Endothelial cell (in vitro differentiated cells): Measurements from ENCODE around the gene GPC3. TPM values are rescaled to one million over a fixed set of nuclear protein-coding genes. Genes with fewer than 3 reads are reported as not detected.

Experiments
- DNase-seq: peaks from one replicate; pipeline ENCODE4 v3.0.0; 2021; ENCODE audit warnings: low spot score
- H3K27ac Mint-ChIP-seq: one replicate; pipeline ENCODE4 v1.8.0; 2021; ENCODE audit warnings: mixed read lengths, inconsistent platforms; ENCODE audit not compliant: unreplicated experiment
- H3K27me3 Mint-ChIP-seq: one replicate; pipeline ENCODE4 v1.8.0; 2021; ENCODE audit warnings: mild to moderate bottlenecking, moderate library complexity, mixed read lengths, inconsistent platforms; ENCODE audit not compliant: unreplicated experiment
- H3K36me3 Mint-ChIP-seq: one replicate; pipeline ENCODE4 v1.8.0; 2021; ENCODE audit warnings: mild to moderate bottlenecking, low read depth, mixed read lengths, inconsistent platforms; ENCODE audit not compliant: unreplicated experiment
- H3K4me1 Mint-ChIP-seq: one replicate; pipeline ENCODE4 v1.8.0; 2021; ENCODE audit warnings: mild to moderate bottlenecking, mixed read lengths, inconsistent platforms; ENCODE audit not compliant: unreplicated experiment
- H3K4me3 Mint-ChIP-seq: one replicate; pipeline ENCODE4 v1.8.0; 2021; ENCODE audit warnings: mild to moderate bottlenecking, mixed read lengths, inconsistent platforms; ENCODE audit not compliant: unreplicated experiment
- H3K9me3 Mint-ChIP-seq: one replicate; pipeline ENCODE4 v1.8.0; 2021; ENCODE audit warnings: mixed read lengths, inconsistent platforms; ENCODE audit not compliant: unreplicated experiment
- total RNA-seq: library from RNA; stranded (reverse); fragmentation: NEBNext Ultra II Directional; extraction: Animal tissue kit (Norgen Biotek cat#: 25700); gene quantifications from one replicate; pipeline ENCODE4 v1.2.1, GENCODE V29; 2021; ENCODE audit not compliant: unreplicated experiment
- TF ChIP-seq, protein P1 (sequence below): fragments of 200-600 bp; sonication (generic); IDR thresholded peaks from one replicate; pipeline ENCODE4 v1.5.0; 2021; ENCODE audit warnings: antibody characterized with exemption; ENCODE audit not compliant: unreplicated experiment

The GPC3 gene
- total RNA-seq, 1 donor from 2014 or later, result 4.7 TPM

DNA sequence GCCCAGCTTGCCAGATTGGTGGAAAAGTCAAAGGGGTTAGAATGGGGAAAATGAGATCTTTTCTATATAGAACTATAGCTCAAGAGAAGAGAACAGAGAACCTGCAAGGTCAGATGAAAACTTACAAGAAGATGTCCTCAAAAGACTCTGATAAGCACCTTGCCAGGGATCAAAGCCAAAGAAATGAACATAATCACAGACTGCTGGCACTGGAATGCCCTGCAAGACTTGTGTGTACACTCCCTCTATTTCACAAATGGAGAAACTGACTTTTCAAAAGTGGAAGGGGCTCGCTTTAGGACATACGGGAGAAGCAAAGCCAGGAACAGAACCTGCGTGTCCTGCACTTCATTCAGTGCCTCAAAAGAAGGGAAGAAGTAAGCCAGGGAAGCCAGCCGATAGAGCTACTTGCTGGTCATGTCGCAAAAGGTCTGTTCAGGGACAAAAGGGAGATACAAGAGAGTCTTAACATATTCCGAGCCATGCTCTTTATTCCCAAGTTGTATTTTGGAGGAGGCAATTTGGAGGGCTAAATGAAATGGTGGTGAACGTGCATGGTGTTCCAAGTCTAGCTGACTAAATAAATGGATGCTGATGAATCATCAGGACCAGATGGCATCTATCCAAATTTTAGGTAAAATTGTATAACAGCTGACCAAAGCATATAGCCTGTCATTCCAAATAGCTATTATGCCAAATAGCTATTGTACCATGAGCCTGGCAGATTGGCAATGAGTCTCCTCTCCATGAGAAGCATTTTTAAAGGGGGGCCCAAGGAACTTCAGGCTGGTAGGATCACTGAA is 394.5 kb downstream of the GPC3 start:
- Mint-ChIP-seq H3K9me3 (no peaks in the 10 kb centered on the region), H3K4me1 (no peaks in the 10 kb centered on the region), H3K27ac (no peak overlapping the region), H3K36me3 (no peaks in the 10 kb centered on the region), H3K27me3 (no peaks in the 10 kb centered on the region), H3K4me3 (no peak overlapping the region)
- TF ChIP-seq, protein P1, sequence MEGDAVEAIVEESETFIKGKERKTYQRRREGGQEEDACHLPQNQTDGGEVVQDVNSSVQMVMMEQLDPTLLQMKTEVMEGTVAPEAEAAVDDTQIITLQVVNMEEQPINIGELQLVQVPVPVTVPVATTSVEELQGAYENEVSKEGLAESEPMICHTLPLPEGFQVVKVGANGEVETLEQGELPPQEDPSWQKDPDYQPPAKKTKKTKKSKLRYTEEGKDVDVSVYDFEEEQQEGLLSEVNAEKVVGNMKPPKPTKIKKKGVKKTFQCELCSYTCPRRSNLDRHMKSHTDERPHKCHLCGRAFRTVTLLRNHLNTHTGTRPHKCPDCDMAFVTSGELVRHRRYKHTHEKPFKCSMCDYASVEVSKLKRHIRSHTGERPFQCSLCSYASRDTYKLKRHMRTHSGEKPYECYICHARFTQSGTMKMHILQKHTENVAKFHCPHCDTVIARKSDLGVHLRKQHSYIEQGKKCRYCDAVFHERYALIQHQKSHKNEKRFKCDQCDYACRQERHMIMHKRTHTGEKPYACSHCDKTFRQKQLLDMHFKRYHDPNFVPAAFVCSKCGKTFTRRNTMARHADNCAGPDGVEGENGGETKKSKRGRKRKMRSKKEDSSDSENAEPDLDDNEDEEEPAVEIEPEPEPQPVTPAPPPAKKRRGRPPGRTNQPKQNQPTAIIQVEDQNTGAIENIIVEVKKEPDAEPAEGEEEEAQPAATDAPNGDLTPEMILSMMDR, result no peak
- no peak for DNase-seq

DNA sequence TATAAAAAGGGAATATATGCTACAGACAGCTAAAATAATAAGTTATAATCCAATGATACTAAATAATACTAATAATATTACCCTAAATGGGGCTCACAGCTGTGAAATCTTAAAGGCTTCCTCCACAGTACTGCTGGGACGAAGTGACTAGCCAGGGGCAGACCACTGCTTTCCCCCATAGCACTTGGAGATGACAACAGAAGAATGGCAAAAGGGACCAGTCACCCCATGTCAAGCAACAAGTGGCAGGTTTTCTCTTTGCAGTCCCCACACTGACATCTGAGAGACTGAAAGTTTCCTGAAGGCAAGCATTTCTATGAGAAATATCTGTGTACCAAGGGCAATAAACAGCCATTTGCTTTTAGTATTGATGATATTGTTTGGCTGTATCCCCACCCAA is 396.6 kb downstream of the GPC3 start:
- DNase-seq, result no peak
- TF ChIP-seq, protein P1, result no peak
- Mint-ChIP-seq H3K36me3 (no peaks in the 10 kb centered on the region), H3K9me3 (no peaks in the 10 kb centered on the region), H3K27me3 (peaks cover under 1% of the 10 kb centered on the region), H3K27ac (no peak overlapping the region), H3K4me1 (no peaks in the 10 kb centered on the region), H3K4me3 (no peak overlapping the region)

GRCh38 chrX:133587818-133588217 is 397.6 kb downstream of the GPC3 start:
- Mint-ChIP-seq H3K36me3 (no peaks in the 10 kb centered on the region), H3K4me1 (no peaks in the 10 kb centered on the region), H3K27ac (no peak overlapping the region), H3K4me3 (no peak overlapping the region), H3K9me3 (no peaks in the 10 kb centered on the region), H3K27me3 (peaks cover 2% of the 10 kb centered on the region)
- TF ChIP-seq, protein P1, result no peak
- no peak for DNase-seq

GRCh38 chrX:133587071-133587470 is 398.3 kb downstream of the GPC3 start:
- Mint-ChIP-seq H3K4me1 (no peaks in the 10 kb centered on the region), H3K36me3 (no peaks in the 10 kb centered on the region), H3K9me3 (no peaks in the 10 kb centered on the region), H3K4me3 (no peak overlapping the region), H3K27ac (no peak overlapping the region), H3K27me3 (peaks cover 2% of the 10 kb centered on the region)
- no peak for DNase-seq
- TF ChIP-seq, protein P1, result no peak

DNA sequence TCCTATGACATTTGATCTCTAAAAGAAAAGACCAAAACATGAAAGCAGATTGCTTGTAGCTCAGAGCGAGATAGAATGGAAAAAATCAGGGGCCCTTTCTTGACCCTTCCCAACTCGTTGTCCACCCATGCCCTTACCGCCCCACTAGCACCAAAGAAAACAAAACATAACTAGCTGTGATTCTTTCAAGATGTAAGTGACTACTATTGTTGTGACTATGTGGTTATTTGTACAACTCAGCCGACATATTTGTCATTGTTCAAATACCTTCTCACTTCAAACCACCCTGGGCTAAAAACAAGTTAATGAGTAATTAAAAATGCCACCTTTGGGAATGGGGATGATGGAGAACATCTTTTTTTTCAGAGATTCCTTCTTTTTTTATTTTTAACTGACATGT is 399.0 kb downstream of the GPC3 start:
- TF ChIP-seq, protein P1, result no peak

More for the DNA sequence above, 399.0 kb downstream of the GPC3 start:
- H3K4me1 Mint-ChIP-seq, result no peaks in the 10 kb centered on the region
- peaks cover 2% of the 10 kb centered on the region for H3K27me3 Mint-ChIP-seq
- DNase-seq, result no peak
- no peak overlapping the region for H3K4me3 Mint-ChIP-seq
- no peaks in the 10 kb centered on the region for H3K36me3 Mint-ChIP-seq
- H3K9me3 Mint-ChIP-seq, result no peaks in the 10 kb centered on the region
- no peak overlapping the region for H3K27ac Mint-ChIP-seq
